Measurements from ENCODE around the gene ETV6.
"Not testable (repeated sequence)": the region's sequence is repeated elsewhere in the genome, so short reads cannot be mapped to it uniquely, and the experiment has no call there.

ETV6 gene

DNA sequence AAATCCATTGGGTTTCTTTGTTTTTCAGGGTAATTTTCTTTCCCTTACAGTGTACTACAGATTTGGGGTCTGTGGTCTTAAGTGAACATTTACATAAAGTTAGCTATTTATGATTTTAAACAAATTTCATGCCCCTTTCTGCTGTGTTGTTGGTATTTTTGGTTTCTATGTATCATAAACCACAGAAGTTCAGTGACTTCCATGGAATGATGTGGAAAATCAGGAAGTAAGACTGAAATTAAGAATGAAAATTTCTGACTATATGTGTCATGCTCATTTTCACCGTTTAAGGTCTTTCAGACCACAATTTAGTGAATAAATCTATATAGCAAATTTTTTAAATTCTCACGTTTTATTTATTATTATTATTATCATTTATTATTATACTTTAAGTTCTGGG, 31.7 kb downstream of the ETV6 start:
- TF ChIP-seq, protein P1, sequence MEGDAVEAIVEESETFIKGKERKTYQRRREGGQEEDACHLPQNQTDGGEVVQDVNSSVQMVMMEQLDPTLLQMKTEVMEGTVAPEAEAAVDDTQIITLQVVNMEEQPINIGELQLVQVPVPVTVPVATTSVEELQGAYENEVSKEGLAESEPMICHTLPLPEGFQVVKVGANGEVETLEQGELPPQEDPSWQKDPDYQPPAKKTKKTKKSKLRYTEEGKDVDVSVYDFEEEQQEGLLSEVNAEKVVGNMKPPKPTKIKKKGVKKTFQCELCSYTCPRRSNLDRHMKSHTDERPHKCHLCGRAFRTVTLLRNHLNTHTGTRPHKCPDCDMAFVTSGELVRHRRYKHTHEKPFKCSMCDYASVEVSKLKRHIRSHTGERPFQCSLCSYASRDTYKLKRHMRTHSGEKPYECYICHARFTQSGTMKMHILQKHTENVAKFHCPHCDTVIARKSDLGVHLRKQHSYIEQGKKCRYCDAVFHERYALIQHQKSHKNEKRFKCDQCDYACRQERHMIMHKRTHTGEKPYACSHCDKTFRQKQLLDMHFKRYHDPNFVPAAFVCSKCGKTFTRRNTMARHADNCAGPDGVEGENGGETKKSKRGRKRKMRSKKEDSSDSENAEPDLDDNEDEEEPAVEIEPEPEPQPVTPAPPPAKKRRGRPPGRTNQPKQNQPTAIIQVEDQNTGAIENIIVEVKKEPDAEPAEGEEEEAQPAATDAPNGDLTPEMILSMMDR (IDR thresholded peaks at IDR 0.05; ENCODE audit: low read depth, low read length, missing control alignments), result no peak
- no peak overlapping the region for H3K27ac ChIP-seq
- no peaks in the 10 kb centered on the region for H3K36me3 ChIP-seq (replicated peaks)
- DNase-seq, result no peak
- H3K27me3 ChIP-seq (replicated peaks), result no peaks in the 10 kb centered on the region
- no peak overlapping the region for H3K4me3 ChIP-seq (ENCODE audit: low read depth, low read length)
- in situ Hi-C loops (cut with HindIII; ENCODE audit: low pct_ligation_motif_present, low sequenced_read_pairs), result no loop called here

DNA sequence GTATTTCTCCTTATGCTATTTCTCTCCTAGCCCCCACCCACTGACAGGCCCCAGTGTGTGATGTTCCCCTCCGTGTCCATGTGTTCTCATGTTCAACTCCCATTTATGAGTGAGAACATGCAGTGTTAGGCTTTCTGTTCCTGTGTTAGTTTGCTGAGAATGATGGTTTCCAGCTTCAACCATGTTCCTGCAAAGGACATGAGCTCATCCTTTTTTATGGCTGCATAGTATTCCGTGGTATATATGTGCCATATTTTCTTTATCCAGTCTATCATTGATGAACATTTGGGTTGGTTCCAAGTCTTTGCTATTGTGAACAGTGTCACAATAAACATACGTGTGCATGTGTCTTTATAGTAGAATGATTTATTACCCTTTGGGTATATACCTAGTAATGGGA, 32.2 kb downstream of the ETV6 start:
- DNase-seq; in situ Hi-C loops (cut with HindIII; ENCODE audit: low pct_ligation_motif_present, low sequenced_read_pairs); H3K36me3 ChIP-seq (replicated peaks): not testable (repeated sequence)

DNA sequence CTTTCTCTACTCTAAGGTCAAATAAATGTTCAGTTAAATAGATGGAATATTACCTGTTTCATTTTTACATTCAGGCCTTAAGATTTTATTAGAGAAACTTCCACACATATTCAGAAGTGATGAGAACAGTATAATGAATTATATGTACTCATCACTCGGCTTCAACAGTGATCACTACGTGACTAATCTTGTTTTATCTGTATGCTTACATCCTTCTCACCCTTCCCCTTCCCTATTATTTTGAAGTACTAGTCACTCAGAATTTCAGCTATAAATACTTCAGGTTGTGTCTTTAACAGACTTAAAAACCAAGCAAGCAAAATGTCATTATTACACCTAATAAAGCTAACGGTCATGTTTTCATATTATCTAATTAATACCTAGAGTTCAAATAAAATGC, 34.9 kb downstream of the ETV6 start:
- H3K36me3 ChIP-seq (replicated peaks), result no peaks in the 10 kb centered on the region
- H3K27ac ChIP-seq, result no peak overlapping the region
- DNase-seq, result no peak
- TF ChIP-seq, protein P1 (IDR thresholded peaks at IDR 0.05; ENCODE audit: low read depth, low read length, missing control alignments), result no peak
- H3K27me3 ChIP-seq (replicated peaks), result no peaks in the 10 kb centered on the region
- in situ Hi-C loops (cut with HindIII; ENCODE audit: low pct_ligation_motif_present, low sequenced_read_pairs), result no loop called here
- H3K4me3 ChIP-seq (ENCODE audit: low read depth, low read length), result no peak overlapping the region

More for the DNA sequence above, 32.2 kb downstream of the ETV6 start:
- not testable (repeated sequence) for H3K27me3 ChIP-seq (replicated peaks); H3K27ac ChIP-seq; H3K4me3 ChIP-seq (ENCODE audit: low read depth, low read length)

DNA sequence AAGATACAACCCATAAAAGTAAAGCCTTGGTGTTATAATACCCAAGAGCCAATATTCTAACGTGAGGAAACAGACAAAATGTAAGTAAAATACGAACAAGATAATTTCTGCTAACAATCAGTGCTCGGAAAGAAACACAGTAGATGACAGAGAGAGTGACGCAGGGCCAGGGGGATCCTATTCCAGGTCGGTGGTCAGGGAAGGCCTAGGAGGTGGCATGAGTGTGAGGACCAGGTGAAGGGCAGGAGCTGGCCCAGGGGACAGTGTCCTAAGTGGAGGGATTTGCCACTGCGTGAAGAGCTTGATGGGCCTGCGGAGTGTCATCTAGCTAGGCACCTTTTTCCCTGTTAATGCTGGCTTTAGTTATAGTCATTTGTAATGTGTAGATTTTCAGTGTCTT, 35.3 kb downstream of the ETV6 start:
- DNase-seq, result no peak
- Histone ChIP-seq H3K27me3 (replicated peaks) (no peaks in the 10 kb centered on the region), H3K4me3 (ENCODE audit: low read depth, low read length) (no peak overlapping the region), H3K36me3 (replicated peaks) (no peaks in the 10 kb centered on the region), H3K27ac (no peak overlapping the region)
- TF ChIP-seq, protein P1 (IDR thresholded peaks at IDR 0.05; ENCODE audit: low read depth, low read length, missing control alignments), result no peak
- in situ Hi-C loops (cut with HindIII; ENCODE audit: low pct_ligation_motif_present, low sequenced_read_pairs), result no loop called here

DNA sequence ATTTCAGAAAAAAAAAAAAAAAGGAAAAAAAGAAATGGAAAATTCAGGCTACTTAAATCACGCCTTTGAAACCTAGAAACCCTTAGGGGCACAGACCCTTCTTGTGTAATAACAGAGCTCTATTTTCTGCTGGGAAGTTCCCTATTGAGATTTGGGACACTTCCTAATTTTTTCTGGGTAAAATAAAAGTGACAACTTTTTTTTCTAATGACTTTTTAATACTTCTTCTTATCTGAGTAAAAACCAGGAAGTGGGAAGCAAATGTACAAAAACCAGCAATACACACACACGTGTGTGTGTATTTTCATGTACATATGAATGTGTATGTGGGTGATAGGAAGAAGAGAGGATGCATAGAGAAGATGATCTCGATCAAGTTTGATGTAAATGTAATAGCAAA, 35.8 kb downstream of the ETV6 start:
- DNase-seq, result no peak
- in situ Hi-C loops (cut with HindIII; ENCODE audit: low pct_ligation_motif_present, low sequenced_read_pairs), result no loop called here
- no peak overlapping the region for H3K4me3 ChIP-seq (ENCODE audit: low read depth, low read length)

DNA sequence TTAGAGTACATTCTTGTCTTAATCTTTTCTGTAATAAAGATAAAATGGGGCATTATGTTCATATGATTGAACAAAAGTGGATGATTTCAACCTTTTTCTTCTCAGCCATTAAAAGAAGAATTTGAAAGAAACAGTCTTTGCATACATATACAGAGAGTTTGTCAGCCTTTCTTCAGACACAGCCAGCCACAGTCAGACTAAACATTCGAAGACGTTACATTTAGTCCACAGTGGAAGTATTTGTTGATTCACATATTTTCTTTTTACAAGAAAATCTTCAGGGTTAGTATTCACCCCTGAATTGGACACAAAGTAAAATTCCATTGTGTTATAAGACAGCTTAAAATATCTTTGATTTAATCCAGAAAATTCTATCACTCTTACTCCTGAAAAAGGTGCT, 36.2 kb downstream of the ETV6 start:
- H3K4me3 ChIP-seq (ENCODE audit: low read depth, low read length), result no peak overlapping the region
- TF ChIP-seq, protein P1 (IDR thresholded peaks at IDR 0.05; ENCODE audit: low read depth, low read length, missing control alignments), result no peak
- H3K27ac ChIP-seq, result no peak overlapping the region
- no peaks in the 10 kb centered on the region for H3K36me3 ChIP-seq (replicated peaks)
- H3K27me3 ChIP-seq (replicated peaks), result no peaks in the 10 kb centered on the region
- DNase-seq, result no peak
- in situ Hi-C loops (cut with HindIII; ENCODE audit: low pct_ligation_motif_present, low sequenced_read_pairs), result no loop called here

More for the DNA sequence above, 35.8 kb downstream of the ETV6 start:
- no peak overlapping the region for H3K27ac ChIP-seq
- no peaks in the 10 kb centered on the region for H3K27me3 ChIP-seq (replicated peaks)
- TF ChIP-seq, protein P1 (IDR thresholded peaks at IDR 0.05; ENCODE audit: low read depth, low read length, missing control alignments), result no peak
- H3K36me3 ChIP-seq (replicated peaks), result no peaks in the 10 kb centered on the region

Measured in brain microvascular endothelial cell (primary cell).